Gastrocnemius medialis (tissue), 4 donors: ENCODE results near the gene PRTN3.

Experiments
- CTCF ChIP-seq, 5 experiments: fragments of 450-650 bp in 3 of 5; fragments of 200-600 bp in 2 of 5; sonication (generic) in 2 of 5; IDR thresholded peaks in 4 of 5; conservative IDR thresholded peaks in 1 of 5; 1 replicate in 4 of 5; 2 replicates in 1 of 5; pipeline ENCODE4 v1.5.1; 2016 to 2019; ENCODE audit warnings: antibody characterized with exemption in 5 of 5, mild to moderate bottlenecking in 3 of 5, moderate library complexity in 3 of 5
- POLR2A ChIP-seq, 2 donors: fragments of 450-650 bp; IDR thresholded peaks; one replicate each; pipeline ENCODE4 v1.6.1; 2017; ENCODE audit warnings: antibody characterized with exemption in 2 of 2, mild to moderate bottlenecking in 2 of 2, moderate library complexity in 2 of 2

- TF ChIP-seq CTCF (IDR thresholded peaks at IDR 0.05 in 4 of 5, conservative IDR thresholded peaks at IDR 0.05 in 1 of 5), result no peak
- TF ChIP-seq POLR2A (IDR thresholded peaks at IDR 0.05), result no peak
Measured at GRCh38 chr19:867855-868457, 27.2 kb downstream of the PRTN3 start.
